HG03378 (cell line): ENCODE results near the gene MYBPC3.
"Not testable (repeated sequence)": the region's sequence is repeated elsewhere in the genome, so short reads cannot be mapped to it uniquely, and the experiment has no call there.

ENCODE experiments used
- ATAC-seq: cut with Tn5 transposase; IDR thresholded peaks from one replicate; pipeline ENCODE4 v1.9.1; 2021; ENCODE audit warnings: mild to moderate bottlenecking, moderate library complexity; ENCODE audit not compliant: unreplicated experiment

MYBPC3 gene

GRCh38 chr11:47340980-47341775 lies 11.3 kb downstream of the MYBPC3 start:
- ATAC-seq = no peak

GRCh38 chr11:47340010-47340409 lies 12.5 kb downstream of the MYBPC3 start:
- ATAC-seq = no peak

GRCh38 chr11:47338396-47339241 lies 13.9 kb downstream of the MYBPC3 start:
- no peak for ATAC-seq

GRCh38 chr11:47337229-47337924 lies 15.1 kb downstream of the MYBPC3 start:
- ATAC-seq = no peak

- ATAC-seq = no peak
Observed at GRCh38 chr11:47336595-47336994, 15.9 kb downstream of the MYBPC3 start.

GRCh38 chr11:47335733-47336132 lies 16.8 kb downstream of the MYBPC3 start:
- ATAC-seq = no peak

GRCh38 chr11:47334699-47335411 lies 17.6 kb downstream of the MYBPC3 start:
- not testable (repeated sequence) for ATAC-seq

GRCh38 chr11:47333886-47334443 lies 18.5 kb downstream of the MYBPC3 start:
- ATAC-seq = no peak

- ATAC-seq = no peak
Observed at GRCh38 chr11:47333526-47333845, 19.0 kb downstream of the MYBPC3 start.

- ATAC-seq = no peak
Observed at GRCh38 chr11:47332791-47333525, 19.5 kb downstream of the MYBPC3 start.

GRCh38 chr11:47332303-47332711 lies 20.2 kb downstream of the MYBPC3 start:
- ATAC-seq = no peak

GRCh38 chr11:47331454-47332302 lies 20.8 kb downstream of the MYBPC3 start:
- ATAC-seq = no peak

GRCh38 chr11:47329987-47330931 lies 22.2 kb downstream of the MYBPC3 start:
- no peak for ATAC-seq

GRCh38 chr11:47329431-47329986 lies 23.0 kb downstream of the MYBPC3 start:
- ATAC-seq = no peak

GRCh38 chr11:47328449-47329390 lies 23.8 kb downstream of the MYBPC3 start:
- peak; percentile 68 for ATAC-seq

GRCh38 chr11:47327949-47328348 lies 24.6 kb downstream of the MYBPC3 start:
- no peak for ATAC-seq
